ENCODE results near the gene PRPF39. TPM values are rescaled to one million over a fixed set of nuclear protein-coding genes. Genes with fewer than 3 reads are reported as not detected.
A peak's percentile ranks its signal among the peaks of the same experiment; 100 is the strongest.
"Not testable (repeated sequence)": the region's sequence is repeated elsewhere in the genome, so short reads cannot be mapped to it uniquely, and the experiment has no call there.

PRPF39 gene
- total RNA-seq, 1 experiment from 2014 or later, result 59.8 TPM

DNA sequence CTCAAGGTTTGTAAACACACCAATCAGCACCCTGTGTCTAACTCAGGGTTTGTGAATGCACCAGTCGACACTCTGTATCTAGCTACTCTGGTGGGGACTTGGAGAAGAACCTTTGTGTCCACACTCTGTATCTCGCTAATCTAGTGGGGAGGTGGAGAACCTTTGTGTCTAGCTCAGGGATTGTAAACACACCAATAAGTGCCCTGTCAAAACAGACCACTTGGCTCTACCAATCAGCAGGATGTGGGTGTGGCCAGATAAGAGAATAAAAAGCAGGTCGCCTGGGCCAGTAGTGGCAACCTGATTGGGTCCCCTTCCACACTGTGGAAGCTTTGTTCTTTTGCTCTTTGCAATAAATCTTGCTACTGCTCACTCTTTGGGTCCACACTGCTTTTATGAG, 2.8 kb upstream of the PRPF39 start:
- not testable (repeated sequence) for H3K79me1 ChIP-seq (ENCODE audit: insufficient read depth, low read depth, low read length, poor library complexity, severe bottlenecking); H3K9me3 Mint-ChIP-seq; H4K20me1 ChIP-seq (ENCODE audit: control insufficient read depth, insufficient read depth, insufficient read length); H2BK120ac ChIP-seq (ENCODE audit: low read depth, low read length, poor library complexity, severe bottlenecking); H3K36me3 Mint-ChIP-seq (ENCODE audit: insufficient read depth in 1 of 3, low read depth in 3 of 3); H3K27me3 Mint-ChIP-seq (ENCODE audit: low read depth); H3K27ac ChIP-seq (ENCODE audit: insufficient read length, low read depth, low read length); H3T11ph ChIP-seq (ENCODE audit: low read length); H2AFZ ChIP-seq (ENCODE audit: low read length); DNase-seq; H2BK12ac ChIP-seq (ENCODE audit: insufficient read length, low read depth, low read length); H3K27me3 ChIP-seq (ENCODE audit: insufficient read depth, low read length); H3K56ac ChIP-seq (ENCODE audit: insufficient read length, low read depth, low read length); H3K18ac ChIP-seq (ENCODE audit: insufficient read length, low read depth, low read length); H3K23ac ChIP-seq (ENCODE audit: insufficient read length, low read depth, low read length); H3K4me1 ChIP-seq (ENCODE audit: insufficient read depth, low read length); H3K9me3 ChIP-seq (ENCODE audit: control insufficient read depth, low read depth, low read length); H3K4ac ChIP-seq (ENCODE audit: low read depth, low read length); H4K8ac ChIP-seq (replicated peaks; ENCODE audit: insufficient read length, low read depth, low read length); H3K4me3 Mint-ChIP-seq; H3K23me2 ChIP-seq (ENCODE audit: insufficient read length, low read depth, low read length, poor library complexity, severe bottlenecking); H3K4me2 ChIP-seq (ENCODE audit: insufficient read depth, insufficient read length, low read length); H2BK20ac ChIP-seq (ENCODE audit: low read depth, low read length, poor library complexity, severe bottlenecking); H2AK5ac ChIP-seq (ENCODE audit: insufficient read length, low read length); H4K91ac ChIP-seq (ENCODE audit: insufficient read length, low read depth, low read length); H3K9ac ChIP-seq (ENCODE audit: extremely low read depth, insufficient read length, low read length); H3K14ac ChIP-seq (ENCODE audit: insufficient read depth, low read length); H2BK15ac ChIP-seq (ENCODE audit: low read depth, low read length); H4K5ac ChIP-seq (ENCODE audit: insufficient read length, low read depth, low read length); H2BK5ac ChIP-seq (ENCODE audit: insufficient read length, low read length)
- Mint-ChIP-seq H3K27ac (0 out of 7 replicates have a peak overlapping the region, but pooled peaks of 1 of the 3 experiments have one; percentile 53), H3K4me1 (peaks cover 22 to 29% of the 10 kb centered on the region in 2 experiments)
- H3K79me2 ChIP-seq (ENCODE audit: insufficient read depth, low read length), result peaks cover 14% of the 10 kb centered on the region; the same call in 1 of the 2 replicates
- WGBS (ENCODE audit: extremely low coverage, insufficient read length, low lambda C conversion rate), result no CpG with 5 or more reads among the region's 3 CpGs

Measured in H9 (cell line).